ENCODE data around the gene SRSF3. TPM values are rescaled to one million over a fixed set of nuclear protein-coding genes. Genes with fewer than 3 reads are reported as not detected.

Gene SRSF3
- total RNA-seq, 1 donor from 2014 or later = 94.7 TPM

- no peaks in the 10 kb centered on the region for H3K9me3 ChIP-seq
- intact Hi-C loops (cut with DNase I) = loop anchor here (1.0 to 10.0 kb wide), 4 partner anchors 14 to 355 kb away; partner anchors contain the start of genes CDKN1A and MTCH1
Observed at GRCh38 chr6:36629784-36630183, 35.6 kb downstream of the SRSF3 start.

GRCh38 chr6:36631326-36632011 is 37.3 kb downstream of the SRSF3 start:
- H3K4me1 ChIP-seq = peaks cover 14 to 28% of the 10 kb centered on the region in 2 donors
- H3K4me3 ChIP-seq = no peak overlapping the region
- no peaks in the 10 kb centered on the region for H3K36me3 ChIP-seq
- no peak overlapping the region for H3K27ac ChIP-seq
- no peaks in the 10 kb centered on the region for H3K27me3 ChIP-seq
- DNase-seq (ENCODE audit: low spot score in 2 of 2) = no peak
- TF ChIP-seq CTCF (IDR thresholded peaks at IDR 0.05) = no peak
- H3K9me3 ChIP-seq = no peaks in the 10 kb centered on the region
- intact Hi-C loops (cut with DNase I) = no loop called here

More at GRCh38 chr6:36629784-36630183, 35.6 kb downstream of the SRSF3 start:
- H3K36me3 ChIP-seq = no peaks in the 10 kb centered on the region
- TF ChIP-seq CTCF (IDR thresholded peaks at IDR 0.05) = no peak
- no peak for DNase-seq (ENCODE audit: low spot score in 2 of 2)
- H3K27me3 ChIP-seq = no peaks in the 10 kb centered on the region
- H3K4me3 ChIP-seq = no peak overlapping the region
- H3K27ac ChIP-seq = peak overlapping the region; percentile 85 to 90
- H3K4me1 ChIP-seq = peaks cover 20 to 37% of the 10 kb centered on the region in 2 donors

- no peak overlapping the region for H3K27ac ChIP-seq
- TF ChIP-seq CTCF (IDR thresholded peaks at IDR 0.05) = no peak
- H3K36me3 ChIP-seq = no peaks in the 10 kb centered on the region
- H3K9me3 ChIP-seq = no peaks in the 10 kb centered on the region
- H3K4me1 ChIP-seq = peaks cover 12 to 14% of the 10 kb centered on the region in 2 donors
- no peak overlapping the region for H3K4me3 ChIP-seq
- no peaks in the 10 kb centered on the region for H3K27me3 ChIP-seq
- intact Hi-C loops (cut with DNase I) = no loop called here
- no peak for DNase-seq (ENCODE audit: low spot score in 2 of 2)
Observed at GRCh38 chr6:36633370-36633769, 39.2 kb downstream of the SRSF3 start.

- Histone ChIP-seq H3K27me3 (no peaks in the 10 kb centered on the region), H3K9me3 (no peaks in the 10 kb centered on the region), H3K27ac (peak overlapping the region in 1 of 2 donors; percentile 61), H3K36me3 (no peaks in the 10 kb centered on the region), H3K4me1 (peaks cover 9 to 11% of the 10 kb centered on the region in 2 donors), H3K4me3 (no peak overlapping the region)
- peak in 1 of 2 donors; percentile 81 for DNase-seq (ENCODE audit: low spot score in 2 of 2)
- TF ChIP-seq CTCF (IDR thresholded peaks at IDR 0.05) = no peak
- intact Hi-C loops (cut with DNase I) = no loop called here
Observed at GRCh38 chr6:36633915-36634314, 39.8 kb downstream of the SRSF3 start.

- no peak for TF ChIP-seq CTCF (IDR thresholded peaks at IDR 0.05)
- Histone ChIP-seq H3K9me3 (no peaks in the 10 kb centered on the region), H3K4me1 (peaks cover 5 to 7% of the 10 kb centered on the region in 2 donors), H3K27ac (peak overlapping the region in 1 of 2 donors; percentile 61), H3K27me3 (no peaks in the 10 kb centered on the region), H3K4me3 (no peak overlapping the region), H3K36me3 (no peaks in the 10 kb centered on the region)
- intact Hi-C loops (cut with DNase I) = no loop called here
- no peak for DNase-seq (ENCODE audit: low spot score in 2 of 2)
Observed at GRCh38 chr6:36634317-36635108, 40.4 kb downstream of the SRSF3 start.

Data from ascending aorta (tissue), 2 donors.